GM15510 (cell line): Measurements from ENCODE around the gene ETV5.

Experiments used
- POLR2A ChIP-seq: IDR thresholded peaks from 3 replicates; pipeline ENCODE4 v1.6.1; 2011; ENCODE audit warnings: borderline replicate concordance; ENCODE audit not compliant: insufficient read length; ENCODE audit errors: extremely low read depth

ETV5 gene

GRCh38 chr3:186129206-186129605 is 20.3 kb upstream of the ETV5 start:
- TF ChIP-seq POLR2A = no peak

DNA sequence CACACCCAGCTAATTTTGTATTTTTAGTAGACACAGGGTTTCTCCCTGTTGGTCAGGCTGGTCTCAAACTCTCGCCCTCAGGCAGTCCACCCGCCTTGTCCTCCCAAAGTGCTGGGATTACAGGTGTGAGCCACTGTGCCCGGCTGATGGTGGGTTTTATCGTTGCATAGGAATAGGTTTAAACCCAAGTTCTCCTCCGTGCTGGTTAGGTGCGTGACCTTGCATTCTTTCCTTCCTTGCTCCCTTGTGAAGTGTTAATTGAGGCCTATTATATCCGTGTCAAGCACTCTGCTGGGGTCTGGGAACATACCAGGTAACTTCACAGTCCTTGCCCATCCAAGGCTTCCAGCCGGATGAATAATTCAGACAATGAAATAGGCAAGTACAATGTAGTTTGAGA is 19.3 kb upstream of the ETV5 start:
- TF ChIP-seq POLR2A = no peak

GRCh38 chr3:186127463-186127862 is 18.6 kb upstream of the ETV5 start:
- no peak for TF ChIP-seq POLR2A

DNA sequence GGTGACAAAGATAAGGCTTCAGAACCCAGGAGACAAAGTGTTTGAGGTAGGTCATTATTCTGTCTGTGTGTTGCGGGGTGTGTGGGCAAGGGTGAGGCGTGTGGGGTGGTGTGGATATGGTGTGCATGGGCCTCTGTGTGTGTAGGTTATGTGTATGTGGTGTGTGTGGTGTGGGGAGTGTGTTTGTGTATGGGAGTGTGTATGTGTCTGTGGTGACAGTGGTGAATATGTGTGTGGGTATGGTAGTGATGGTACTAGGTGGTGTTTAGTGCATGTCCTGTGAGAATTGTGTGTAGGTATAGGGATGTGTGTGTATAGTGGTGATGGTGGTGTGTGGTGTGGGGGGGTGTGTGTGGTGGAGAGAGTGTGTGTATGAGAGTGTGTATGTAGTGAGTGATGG is 16.2 kb upstream of the ETV5 start:
- no peak for TF ChIP-seq POLR2A

DNA sequence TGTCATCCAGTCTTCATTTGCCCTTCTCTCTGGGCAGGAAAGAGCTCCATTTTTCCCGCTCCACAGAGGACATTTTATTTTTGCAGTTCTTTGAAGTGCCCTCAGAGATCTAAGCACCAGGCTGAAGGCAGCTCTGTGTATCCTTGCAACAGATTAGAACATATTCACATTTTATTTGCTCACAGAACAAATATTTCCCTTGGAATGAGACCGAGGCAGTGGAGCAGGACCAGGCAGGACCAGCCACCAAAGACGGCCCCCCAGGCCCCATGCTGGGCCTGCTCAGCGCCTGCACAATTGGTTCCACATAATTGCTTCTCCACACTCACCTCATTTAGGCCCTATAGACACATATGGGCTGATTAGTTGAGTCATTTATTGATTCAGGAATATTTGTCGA is 15.7 kb upstream of the ETV5 start:
- TF ChIP-seq POLR2A = no peak

- no peak for TF ChIP-seq POLR2A
These were observed 14.1 kb upstream of the ETV5 start for GRCh38 chr3:186123012-186123411.

DNA sequence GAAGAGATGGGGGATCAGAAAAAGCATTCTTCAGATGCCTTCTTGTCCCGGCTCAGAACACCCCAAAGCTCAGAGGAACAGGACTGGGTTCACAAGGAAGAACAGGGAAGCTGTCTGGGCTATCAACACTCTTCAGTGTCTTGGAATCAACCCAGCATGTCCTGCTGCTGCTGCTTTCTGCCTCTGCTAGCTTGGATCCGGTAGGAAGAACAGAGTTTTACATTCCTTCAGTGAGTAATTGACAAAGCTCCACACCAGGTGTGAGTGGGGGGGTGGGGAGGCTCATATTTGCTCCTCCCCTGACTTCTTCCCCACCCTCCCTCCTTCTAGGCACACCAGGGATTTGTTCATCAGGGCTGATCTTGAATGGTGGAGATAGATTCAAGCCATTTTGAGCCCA is 13.1 kb upstream of the ETV5 start:
- TF ChIP-seq POLR2A = no peak

DNA sequence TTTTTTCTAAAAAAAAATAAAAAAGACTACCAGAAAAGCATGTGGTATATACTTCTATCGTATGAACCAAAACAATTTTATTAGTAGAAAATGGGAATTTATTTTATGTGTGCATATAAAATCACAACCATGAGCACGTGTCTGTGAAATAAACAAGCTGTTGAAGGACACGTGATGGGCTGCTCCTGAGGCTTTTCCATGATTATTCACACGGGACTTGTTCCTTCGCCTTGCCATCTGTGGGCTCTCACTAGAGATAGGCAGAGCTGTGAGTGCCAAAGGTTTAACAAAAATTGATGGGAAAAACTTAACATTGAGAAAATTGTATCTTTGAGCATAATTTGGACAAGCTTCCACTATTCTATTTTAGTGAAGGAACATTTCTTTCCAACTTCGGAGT is 12.4 kb upstream of the ETV5 start:
- TF ChIP-seq POLR2A = no peak

GRCh38 chr3:186119499-186119898 is 10.6 kb upstream of the ETV5 start:
- TF ChIP-seq POLR2A = no peak

GRCh38 chr3:186118692-186119091 is 9.8 kb upstream of the ETV5 start:
- TF ChIP-seq POLR2A = no peak

DNA sequence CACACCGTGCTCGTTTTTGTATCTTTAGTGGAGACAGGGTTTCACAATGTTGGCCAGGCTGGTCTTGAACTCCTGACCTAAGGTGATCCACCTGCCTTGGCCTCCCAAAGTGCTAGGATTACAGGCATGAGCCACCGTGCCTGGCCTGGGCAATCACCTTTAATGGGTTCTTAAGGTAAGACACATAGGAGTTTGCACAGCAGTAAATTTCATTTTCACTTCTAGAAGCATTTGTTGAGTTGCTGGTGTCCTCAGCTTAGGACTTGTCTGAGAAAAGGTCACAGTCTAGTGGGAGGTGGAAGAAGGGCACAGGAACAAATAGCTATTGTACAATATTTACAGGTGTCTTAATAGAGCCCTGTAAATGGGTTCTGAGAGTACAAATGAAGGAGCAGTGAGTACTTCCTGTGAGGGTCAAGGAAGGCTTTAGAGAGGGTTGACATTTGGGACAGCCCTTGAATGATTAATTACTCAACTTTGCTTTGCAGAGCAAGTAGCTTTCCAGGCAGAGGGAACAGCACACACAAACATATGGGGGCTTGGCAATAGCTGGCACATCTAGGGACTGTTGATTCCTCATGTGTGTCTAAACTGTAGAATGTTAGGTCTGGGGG is 8.7 kb upstream of the ETV5 start:
- TF ChIP-seq POLR2A = no peak

- no peak for TF ChIP-seq POLR2A
These were observed 6.5 kb upstream of the ETV5 start for GRCh38 chr3:186115239-186115996.

GRCh38 chr3:186110975-186111974 is 2.4 kb upstream of the ETV5 start:
- no peak for TF ChIP-seq POLR2A

DNA sequence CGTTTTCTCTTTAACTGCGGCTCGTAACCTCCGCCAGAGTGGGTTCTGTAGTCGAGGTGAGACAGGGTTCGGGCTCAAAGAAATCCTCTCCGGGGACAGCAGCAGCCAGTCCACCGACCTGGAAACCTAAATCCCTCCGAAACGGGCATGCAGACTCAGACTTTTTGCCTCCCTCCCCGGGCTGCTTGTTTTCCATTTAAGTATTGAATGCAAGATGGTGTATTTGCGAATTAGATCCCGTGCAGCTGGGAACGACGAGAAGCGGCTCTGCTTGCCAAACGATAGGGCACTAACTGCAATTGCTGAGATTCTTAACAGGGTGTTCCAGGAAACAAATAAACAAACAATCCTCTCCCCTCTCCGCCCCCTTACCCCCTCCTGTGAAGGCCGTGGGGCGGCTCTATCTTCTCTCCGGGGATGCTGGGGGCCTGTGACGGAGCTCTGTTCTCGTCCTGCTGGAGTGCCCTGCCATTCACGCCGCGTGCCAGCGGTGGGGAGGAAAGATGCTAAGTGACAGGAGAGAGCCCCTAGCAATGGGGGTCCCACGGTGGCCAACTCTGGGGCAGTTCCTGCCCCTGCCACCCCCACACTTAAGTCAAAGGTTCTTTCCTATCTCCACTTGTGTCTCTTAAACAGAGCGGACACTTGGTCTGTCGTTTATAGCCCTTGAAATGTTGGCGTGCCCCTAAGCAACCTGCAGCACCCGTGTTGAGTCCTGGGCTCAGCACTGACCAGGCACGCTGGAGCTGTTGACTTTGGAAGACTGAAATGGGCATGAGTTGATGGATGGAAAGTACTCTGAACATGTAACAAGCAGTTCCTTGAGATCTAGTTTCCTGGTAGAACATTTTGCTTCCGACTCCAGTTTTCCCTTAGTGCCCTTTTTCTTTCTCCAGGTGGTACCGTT is 1.3 kb upstream of the ETV5 start:
- TF ChIP-seq POLR2A = no peak
